ENCODE measurements around the gene SF3B2.
A peak's percentile ranks its signal among the peaks of the same experiment; 100 is the strongest.
"Not testable (repeated sequence)": the region's sequence is repeated elsewhere in the genome, so short reads cannot be mapped to it uniquely, and the experiment has no call there.

SF3B2 gene

DNA sequence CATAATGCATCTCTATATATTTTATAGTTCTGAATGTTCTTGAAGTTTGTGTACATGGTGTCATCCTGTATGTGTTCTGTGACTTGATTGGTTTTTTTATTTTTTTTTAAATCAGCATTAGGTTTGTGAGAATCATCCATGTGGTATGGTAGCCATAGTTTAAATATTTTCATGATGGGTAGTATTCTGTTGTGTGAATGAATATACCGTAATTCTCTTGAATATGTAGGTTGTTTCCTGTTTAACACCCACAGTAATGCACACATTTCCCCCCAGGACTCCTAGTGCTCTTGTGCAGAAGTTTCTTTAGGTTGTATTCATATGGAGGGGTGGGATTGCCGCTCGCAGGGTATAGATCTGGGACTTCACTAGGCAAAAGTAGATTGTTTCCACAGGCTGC, 19.9 kb downstream of the SF3B2 start:
- DNase-seq (ENCODE audit: low spot score): no peak

GRCh38 chr11:66072518-66072917, 20.4 kb downstream of the SF3B2 start:
- no peak for DNase-seq (ENCODE audit: low spot score)

DNA sequence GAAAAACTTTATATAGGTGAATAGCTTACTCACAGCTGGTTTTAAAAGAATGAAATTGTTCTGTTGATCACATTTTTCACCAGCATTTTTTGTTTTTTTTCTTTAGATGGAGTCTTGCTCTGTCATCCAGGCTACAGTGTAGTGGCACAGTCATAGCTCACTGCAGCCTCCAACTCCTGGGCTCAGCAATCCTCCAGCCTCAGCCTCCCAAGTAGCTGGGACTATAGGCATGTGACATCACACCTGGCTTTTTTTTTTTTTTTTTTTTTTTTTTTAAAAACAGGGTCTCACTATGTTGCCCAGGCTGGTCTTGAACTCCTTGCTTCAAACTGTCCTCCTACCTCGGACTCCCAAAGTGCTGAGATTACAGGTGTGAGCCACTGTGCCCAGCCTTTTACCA, 21.5 kb downstream of the SF3B2 start:
- DNase-seq (ENCODE audit: low spot score): no peak

DNA sequence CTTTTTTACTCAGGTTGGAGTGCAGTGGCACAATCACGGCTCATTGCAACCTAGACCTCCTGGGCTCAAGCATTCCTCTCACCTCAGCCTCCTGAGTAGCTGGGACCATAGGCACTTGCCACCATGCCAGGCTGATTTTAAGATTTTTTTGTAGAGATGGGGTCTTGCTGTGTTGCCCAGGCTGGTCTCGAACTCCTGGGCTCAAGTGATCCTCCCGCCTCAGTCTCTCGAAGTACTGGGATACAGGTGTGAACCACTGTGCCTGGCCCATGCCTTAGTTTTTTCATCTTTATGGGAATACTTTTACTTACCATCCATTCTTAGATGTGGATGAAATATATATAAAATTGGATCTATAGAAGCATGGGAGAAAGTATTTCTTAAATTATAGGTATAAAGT, 23.1 kb downstream of the SF3B2 start:
- DNase-seq (ENCODE audit: low spot score): no peak

DNA sequence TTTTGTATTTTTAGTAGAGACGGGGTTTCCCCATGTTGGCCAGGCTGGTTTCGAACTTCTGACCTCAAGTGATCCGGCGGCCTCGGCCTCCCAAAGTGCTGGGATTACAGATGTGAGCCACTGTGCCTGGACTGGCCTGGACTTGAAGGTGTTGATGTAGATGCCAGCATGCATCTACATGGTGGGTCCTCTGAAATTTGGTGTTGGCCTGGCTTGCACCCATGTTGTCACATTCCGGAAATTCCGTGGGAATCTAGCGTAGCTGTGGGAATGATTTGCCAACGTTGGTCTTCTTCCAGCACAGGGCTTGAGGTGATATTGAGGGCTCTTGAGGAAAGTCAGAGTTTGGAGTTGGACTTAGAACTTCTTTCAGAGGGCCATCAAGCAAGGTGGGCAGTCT, 24.4 kb downstream of the SF3B2 start:
- no peak for DNase-seq (ENCODE audit: low spot score)

- no peak for DNase-seq (ENCODE audit: low spot score)
These were observed 25.8 kb downstream of the SF3B2 start for GRCh38 chr11:66077927-66078326.

DNA sequence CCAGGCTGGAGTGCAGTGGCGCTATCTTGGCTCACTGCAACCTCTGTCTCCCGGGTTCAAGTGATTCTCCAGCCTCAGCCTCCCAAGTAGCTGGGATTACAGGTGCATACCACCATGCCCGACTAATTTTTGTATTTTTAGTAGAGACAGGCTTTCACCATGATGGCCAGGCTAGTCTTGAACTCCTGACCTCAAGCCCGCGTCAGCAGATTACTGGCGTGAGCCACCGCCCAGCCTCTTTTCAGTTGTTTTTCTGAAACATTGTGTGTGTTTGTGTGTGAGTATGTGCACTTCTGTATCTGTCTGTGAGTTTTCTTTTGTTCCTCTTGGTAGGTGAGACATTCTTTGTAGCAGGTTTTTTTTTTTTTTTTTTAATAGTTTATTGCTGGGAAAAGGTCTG, 26.8 kb downstream of the SF3B2 start:
- DNase-seq (ENCODE audit: low spot score): not testable (repeated sequence)

- DNase-seq (ENCODE audit: low spot score): no peak
These were observed 28.1 kb downstream of the SF3B2 start for GRCh38 chr11:66080055-66080817.

DNA sequence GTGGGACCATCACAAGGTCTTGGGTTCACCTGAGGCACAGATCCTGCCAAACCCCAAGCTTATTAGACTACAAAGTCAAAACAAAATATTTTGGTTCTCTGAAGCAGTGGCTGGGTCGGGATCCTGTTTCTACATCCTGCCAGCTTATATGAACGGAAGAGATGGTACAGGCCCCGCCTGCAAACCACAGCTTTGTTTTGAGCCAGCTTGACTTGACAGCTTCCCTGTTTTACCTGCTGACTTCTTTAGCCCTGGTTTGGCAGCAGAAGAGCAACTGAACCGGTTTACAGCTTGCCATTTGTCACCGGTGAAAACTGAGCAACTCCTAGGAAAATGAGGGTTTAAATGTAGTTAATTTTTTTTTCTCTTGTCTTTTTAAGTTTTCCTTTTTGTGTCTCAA, 29.3 kb downstream of the SF3B2 start:
- DNase-seq (ENCODE audit: low spot score): no peak

- no peak for DNase-seq (ENCODE audit: low spot score)
These were observed 31.0 kb downstream of the SF3B2 start for GRCh38 chr11:66082946-66083698.

DNA sequence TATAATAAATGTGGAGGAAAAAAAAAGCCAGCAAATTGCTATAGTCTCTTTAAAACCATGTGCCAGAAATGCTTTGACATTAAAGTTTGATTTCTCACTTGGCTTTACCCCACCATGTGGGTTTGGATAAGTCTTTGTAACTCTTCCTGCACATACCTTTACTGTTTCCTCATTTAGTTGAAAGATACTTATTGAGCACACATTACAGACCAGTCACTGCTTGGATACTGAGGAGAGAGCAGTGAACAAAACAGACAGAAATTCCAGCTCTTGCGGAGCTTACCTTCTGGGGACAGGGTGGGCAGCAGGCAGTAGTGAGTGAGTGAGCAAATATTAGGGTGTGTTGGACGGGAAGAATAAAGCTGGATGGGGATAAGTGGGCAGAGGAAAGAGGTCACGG, 31.6 kb downstream of the SF3B2 start:
- no peak for DNase-seq (ENCODE audit: low spot score)

GRCh38 chr11:66084821-66085475, 32.8 kb downstream of the SF3B2 start:
- DNase-seq (ENCODE audit: low spot score): no peak

GRCh38 chr11:66087148-66087908, 35.2 kb downstream of the SF3B2 start:
- no peak for DNase-seq (ENCODE audit: low spot score)

DNA sequence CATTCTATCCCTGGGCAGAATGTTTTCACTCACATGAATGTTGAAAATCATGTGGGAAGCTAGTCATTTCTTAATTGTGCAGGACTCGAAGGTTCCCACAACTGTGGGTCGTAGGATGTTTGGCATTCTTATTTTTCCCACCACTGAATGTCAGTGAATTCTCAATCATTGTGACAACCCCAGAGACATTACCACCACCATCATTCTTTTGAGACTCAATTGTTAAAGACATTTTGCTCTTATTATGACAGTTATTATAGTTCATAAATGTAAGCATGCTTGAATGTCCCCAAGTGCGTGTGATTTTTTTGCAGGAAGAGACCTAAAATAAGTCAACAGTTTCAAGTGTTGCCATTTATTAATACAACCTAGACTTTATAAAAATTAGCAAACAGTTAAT, 36.9 kb downstream of the SF3B2 start:
- no peak for DNase-seq (ENCODE audit: low spot score)

DNA sequence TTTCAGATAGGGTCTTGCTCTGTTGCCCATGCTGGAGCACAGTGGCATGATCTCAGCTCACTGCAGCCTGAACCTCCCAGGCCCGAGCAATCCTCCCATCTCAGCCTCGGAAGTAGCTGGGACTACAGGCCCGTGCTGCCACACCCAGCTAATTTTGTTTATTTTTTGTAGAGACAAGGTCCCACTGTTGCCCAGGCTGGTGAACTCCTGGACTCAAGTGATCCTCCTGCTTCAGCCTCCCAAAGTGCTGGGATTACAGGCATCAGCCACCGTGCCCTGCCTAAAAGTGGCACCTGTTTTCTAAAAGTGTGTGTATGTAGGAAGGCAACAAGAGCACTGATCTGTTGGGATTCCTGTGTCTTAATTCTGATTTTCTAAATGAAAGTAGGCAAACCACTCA, 38.1 kb downstream of the SF3B2 start:
- DNase-seq (ENCODE audit: low spot score): no peak

- not testable (repeated sequence) for DNase-seq (ENCODE audit: low spot score)
These were observed 40.0 kb downstream of the SF3B2 start for GRCh38 chr11:66092125-66092524.

DNA sequence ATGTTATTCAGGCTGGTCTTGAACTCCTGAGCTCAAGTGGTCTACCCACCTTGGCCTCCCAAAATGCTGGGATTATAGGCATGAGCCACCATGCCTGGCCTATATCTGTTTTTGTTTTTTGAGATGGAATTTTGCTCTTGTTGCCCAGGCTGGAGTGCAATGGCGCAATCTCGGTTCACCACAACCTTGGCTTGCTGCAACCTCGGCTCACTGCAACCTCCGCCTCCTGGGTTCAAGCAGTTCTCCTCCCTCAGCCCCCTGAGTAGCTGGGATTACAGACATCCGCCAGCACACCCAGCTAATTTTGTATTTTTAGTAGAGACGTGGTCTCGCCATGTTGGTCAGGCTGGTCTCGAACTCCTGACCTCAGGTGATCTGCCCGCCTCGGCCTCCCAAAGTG, 47.6 kb downstream of the SF3B2 start:
- DNase-seq (ENCODE audit: low spot score): not testable (repeated sequence)

DNA sequence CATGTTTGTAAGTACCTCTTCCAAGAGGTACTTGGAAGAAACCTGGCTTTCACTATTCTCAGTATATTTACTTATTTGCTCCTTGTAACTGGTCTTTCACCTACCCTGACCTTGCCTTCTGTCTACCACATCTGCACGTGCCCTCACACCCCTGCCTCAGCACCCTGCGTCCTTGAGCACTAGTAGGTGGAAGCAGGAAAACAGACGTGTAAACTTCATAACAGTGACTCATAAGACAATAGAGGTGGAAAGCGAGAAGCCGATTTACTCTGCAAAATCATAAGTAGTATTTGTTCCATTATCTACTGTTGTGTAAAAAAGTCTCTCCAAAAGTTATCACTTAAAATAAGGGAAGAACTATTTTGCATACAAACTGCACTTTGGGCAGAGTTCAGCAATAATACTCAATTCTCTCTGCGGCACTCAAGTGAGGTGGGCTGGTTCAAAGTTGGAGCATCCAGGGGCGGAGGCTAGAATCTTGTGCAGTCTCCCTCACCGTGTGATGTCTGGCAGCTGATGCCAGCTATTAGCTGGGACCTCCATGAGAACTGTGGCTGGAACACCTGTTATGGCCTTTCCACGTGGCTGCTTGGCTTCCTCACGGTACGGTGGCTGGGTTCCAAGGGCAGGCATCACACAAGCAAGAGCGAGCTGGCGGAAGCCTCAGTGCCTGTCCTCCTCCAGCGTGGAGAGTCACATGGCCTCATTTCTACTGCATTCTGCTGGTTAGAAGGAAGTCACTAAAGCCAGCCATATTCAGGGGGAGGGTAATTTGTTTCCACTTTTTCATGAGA, 48.3 kb downstream of the SF3B2 start:
- DNase-seq (ENCODE audit: low spot score): peak; percentile 70

DNA sequence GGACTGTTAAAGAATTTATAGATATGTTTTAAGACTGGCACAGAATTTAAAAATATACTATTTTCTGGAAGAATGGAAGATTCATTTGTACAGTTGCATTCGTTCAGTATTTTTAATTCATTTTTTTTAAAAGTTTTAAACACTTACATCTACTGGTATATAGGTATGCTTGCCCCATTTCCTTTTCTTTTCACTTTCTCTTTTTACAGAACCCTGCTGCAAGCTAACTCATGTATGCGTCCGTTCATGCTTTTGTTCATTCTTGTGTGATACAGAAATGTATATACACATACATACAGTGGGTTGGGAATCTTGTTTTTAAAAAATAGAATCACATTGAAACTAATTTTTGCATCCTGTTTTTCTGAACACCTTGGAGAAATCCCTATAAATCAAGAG, 48.9 kb downstream of the SF3B2 start:
- DNase-seq (ENCODE audit: low spot score): no peak

DNA sequence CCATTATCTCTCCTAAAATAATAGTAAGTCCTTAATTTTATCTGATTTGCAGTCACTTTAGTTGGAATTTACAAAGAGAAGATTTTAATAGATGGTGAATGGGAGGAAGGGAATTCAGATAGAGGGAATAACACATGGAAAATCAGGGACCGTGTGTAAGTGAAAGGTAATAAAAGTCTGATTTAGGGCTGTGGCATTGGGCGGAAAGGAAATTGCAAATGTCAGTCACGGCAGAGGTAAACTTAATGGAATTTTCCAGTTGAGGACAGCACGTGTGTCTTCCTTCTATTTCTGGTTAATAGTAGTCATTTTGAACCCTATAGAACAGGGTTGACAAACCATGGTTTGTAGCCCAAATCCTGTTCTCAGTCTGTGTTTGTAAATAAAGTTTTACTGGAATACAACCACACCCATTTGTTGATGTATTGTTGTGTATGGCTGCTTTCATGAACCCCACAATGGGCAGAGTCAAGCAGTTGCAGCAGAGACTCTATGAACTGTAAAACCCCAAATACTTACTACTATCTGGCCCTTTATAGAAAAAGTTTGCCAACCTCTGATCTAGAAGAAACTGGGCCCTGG, 52.0 kb downstream of the SF3B2 start:
- DNase-seq (ENCODE audit: low spot score): no peak

Data from left forelimb (tissue), 1 donor.